ENCODE measurements around the gene WSB2.

Gene WSB2

GRCh38 chr12:118061873-118062843 is 1.2 kb upstream of the WSB2 start:
- peak; percentile 39 for DNase-seq (ENCODE audit: low spot score)

GRCh38 chr12:118060301-118061010 is 523 bp downstream of the WSB2 start:
- peak; percentile 20 for DNase-seq (ENCODE audit: low spot score)

GRCh38 chr12:118059341-118060191 is 1.4 kb downstream of the WSB2 start:
- peak; percentile 57 for DNase-seq (ENCODE audit: low spot score)

- no peak for DNase-seq (ENCODE audit: low spot score)
Observed at GRCh38 chr12:118058881-118059280, 2.1 kb downstream of the WSB2 start.

GRCh38 chr12:118058227-118058626 is 2.8 kb downstream of the WSB2 start:
- no peak for DNase-seq (ENCODE audit: low spot score)

GRCh38 chr12:118055865-118056773 is 4.9 kb downstream of the WSB2 start:
- DNase-seq (ENCODE audit: low spot score): no peak

GRCh38 chr12:118055144-118055557 is 5.8 kb downstream of the WSB2 start:
- peak; percentile 28 for DNase-seq (ENCODE audit: low spot score)

GRCh38 chr12:118053071-118053985 is 7.7 kb downstream of the WSB2 start:
- DNase-seq (ENCODE audit: low spot score): no peak

- DNase-seq (ENCODE audit: low spot score): peak; percentile 98
Observed at GRCh38 chr12:118052324-118053070, 8.5 kb downstream of the WSB2 start.

GRCh38 chr12:118050972-118051910 is 9.7 kb downstream of the WSB2 start:
- DNase-seq (ENCODE audit: low spot score): no peak

GRCh38 chr12:118046430-118046829 is 14.5 kb downstream of the WSB2 start:
- no peak for DNase-seq (ENCODE audit: low spot score)

- no peak for DNase-seq (ENCODE audit: low spot score)
Observed at GRCh38 chr12:118044577-118044976, 16.4 kb downstream of the WSB2 start.

GRCh38 chr12:118044075-118044474 is 16.9 kb downstream of the WSB2 start:
- no peak for DNase-seq (ENCODE audit: low spot score)

GRCh38 chr12:118042091-118042490 is 18.9 kb downstream of the WSB2 start:
- DNase-seq (ENCODE audit: low spot score): no peak

GRCh38 chr12:118038137-118038536 is 22.8 kb downstream of the WSB2 start:
- DNase-seq (ENCODE audit: low spot score): no peak

GRCh38 chr12:118036672-118037411 is 24.1 kb downstream of the WSB2 start:
- no peak for DNase-seq (ENCODE audit: low spot score)
